SK-N-SH treated with all-trans-retinoic acid at 6 μM for 48 hours (cell line): ENCODE data around the gene PHLDB3.

Experiments
- ATAC-seq: fragments of 200-7000 bp; cut with Tn5 transposase; 3 replicates; pipeline ENCODE4 v1.9.1; 2020; ENCODE audit warnings: mild to moderate bottlenecking, moderate library complexity
- BACH2 ChIP-seq: fragments of 250-450 bp; sonication (Bioruptor Pico); IDR thresholded peaks from 2 replicates; pipeline ENCODE4 v1.9.0; 2021; ENCODE audit warnings: mild to moderate bottlenecking, borderline replicate concordance
- CSDC2 ChIP-seq: fragments of 250-450 bp; sonication (Bioruptor Pico); IDR thresholded peaks from 2 replicates; pipeline ENCODE4 v1.5.0; 2020; ENCODE audit warnings: mild to moderate bottlenecking, moderate library complexity
- CSRNP3 ChIP-seq: fragments of 250-450 bp; sonication (Bioruptor Pico); IDR thresholded peaks from 2 replicates; pipeline ENCODE4 v1.5.1; 2021; ENCODE audit warnings: mild to moderate bottlenecking, moderate library complexity
- GLIS3 ChIP-seq: fragments of 250-450 bp; sonication (Bioruptor Pico); IDR thresholded peaks from 2 replicates; pipeline ENCODE4 v1.5.0; 2020; ENCODE audit warnings: mild to moderate bottlenecking, moderate library complexity
- OSR1 ChIP-seq: fragments of 250-450 bp; sonication (Bioruptor Pico); IDR thresholded peaks from 2 replicates; pipeline ENCODE4 v1.8.0; 2022; ENCODE audit warnings: moderate library complexity, mild to moderate bottlenecking, inconsistent platforms
- PATZ1 ChIP-seq: fragments of 250-450 bp; sonication (Bioruptor Pico); IDR thresholded peaks from 2 replicates; pipeline ENCODE4 v1.8.0; 2020; ENCODE audit warnings: mild to moderate bottlenecking, moderate library complexity, borderline replicate concordance
- POU6F1 ChIP-seq: fragments of 250-450 bp; sonication (Bioruptor Pico); IDR thresholded peaks from 2 replicates; pipeline ENCODE4 v1.8.0; 2021; ENCODE audit warnings: low read depth, mild to moderate bottlenecking, moderate library complexity, borderline replicate concordance
- SNAI2 ChIP-seq: fragments of 250-450 bp; sonication (Bioruptor Pico); IDR thresholded peaks from 2 replicates; pipeline ENCODE4 v1.5.0; 2020; ENCODE audit warnings: mild to moderate bottlenecking, moderate library complexity
- TCF4 ChIP-seq: fragments of 250-450 bp; sonication (Bioruptor Pico); IDR thresholded peaks from 2 replicates; pipeline ENCODE4 v1.8.0; 2021; ENCODE audit warnings: mild to moderate bottlenecking, moderate library complexity, borderline replicate concordance
- ZC3H10 ChIP-seq: fragments of 250-450 bp; sonication (Bioruptor Pico); IDR thresholded peaks from 2 replicates; pipeline ENCODE4 v1.5.1; 2021; ENCODE audit warnings: mild to moderate bottlenecking, moderate library complexity
- ZFP3 ChIP-seq: fragments of 250-450 bp; sonication (Bioruptor Pico); IDR thresholded peaks from 2 replicates; pipeline ENCODE4 v1.5.0; 2020; ENCODE audit warnings: mild to moderate bottlenecking, moderate library complexity

PHLDB3 gene

GRCh38 chr19:43430142-43430710 lies 74.3 kb downstream of the PHLDB3 start:
- TF ChIP-seq ZC3H10 (no peak), CSDC2 (no peak), BACH2 (CRISPR knock-in tag) (no peak), OSR1 (CRISPR knock-in tag) (no peak)
- TF ChIP-seq, all 23 proteins: peak for 0
- ATAC-seq = no peak

GRCh38 chr19:43429395-43429794 lies 75.2 kb downstream of the PHLDB3 start:
- TF ChIP-seq PATZ1 (CRISPR knock-in tag) (no peak), CSRNP3 (CRISPR knock-in tag) (no peak), BACH2 (CRISPR knock-in tag) (no peak), GLIS3 (CRISPR knock-in tag) (no peak), POU6F1 (no peak), TCF4 (CRISPR knock-in tag) (no peak)
- TF ChIP-seq, all 23 proteins: peak for 0

GRCh38 chr19:43425567-43426392 lies 78.8 kb downstream of the PHLDB3 start:
- peak; percentile 84 for ATAC-seq

More at GRCh38 chr19:43429395-43429794, 75.2 kb downstream of the PHLDB3 start:
- ATAC-seq = no peak

More at GRCh38 chr19:43425567-43426392, 78.8 kb downstream of the PHLDB3 start:
- no peak for TF ChIP-seq ZFP3 (CRISPR knock-in tag)
- TF ChIP-seq SNAI2 (CRISPR knock-in tag) = no peak
- TF ChIP-seq TCF4 (CRISPR knock-in tag) = no peak
- no peak for TF ChIP-seq CSDC2
